ENCODE data around the gene TEC. TPM values are rescaled to one million over a fixed set of nuclear protein-coding genes. Genes with fewer than 3 reads are reported as not detected.
A peak's percentile ranks its signal among the peaks of the same experiment; 100 is the strongest.
"Not testable (repeated sequence)": the region's sequence is repeated elsewhere in the genome, so short reads cannot be mapped to it uniquely, and the experiment has no call there.

TEC gene
- total RNA-seq, result 1 to 10 TPM; 3.6 to 4.2 TPM

DNA sequence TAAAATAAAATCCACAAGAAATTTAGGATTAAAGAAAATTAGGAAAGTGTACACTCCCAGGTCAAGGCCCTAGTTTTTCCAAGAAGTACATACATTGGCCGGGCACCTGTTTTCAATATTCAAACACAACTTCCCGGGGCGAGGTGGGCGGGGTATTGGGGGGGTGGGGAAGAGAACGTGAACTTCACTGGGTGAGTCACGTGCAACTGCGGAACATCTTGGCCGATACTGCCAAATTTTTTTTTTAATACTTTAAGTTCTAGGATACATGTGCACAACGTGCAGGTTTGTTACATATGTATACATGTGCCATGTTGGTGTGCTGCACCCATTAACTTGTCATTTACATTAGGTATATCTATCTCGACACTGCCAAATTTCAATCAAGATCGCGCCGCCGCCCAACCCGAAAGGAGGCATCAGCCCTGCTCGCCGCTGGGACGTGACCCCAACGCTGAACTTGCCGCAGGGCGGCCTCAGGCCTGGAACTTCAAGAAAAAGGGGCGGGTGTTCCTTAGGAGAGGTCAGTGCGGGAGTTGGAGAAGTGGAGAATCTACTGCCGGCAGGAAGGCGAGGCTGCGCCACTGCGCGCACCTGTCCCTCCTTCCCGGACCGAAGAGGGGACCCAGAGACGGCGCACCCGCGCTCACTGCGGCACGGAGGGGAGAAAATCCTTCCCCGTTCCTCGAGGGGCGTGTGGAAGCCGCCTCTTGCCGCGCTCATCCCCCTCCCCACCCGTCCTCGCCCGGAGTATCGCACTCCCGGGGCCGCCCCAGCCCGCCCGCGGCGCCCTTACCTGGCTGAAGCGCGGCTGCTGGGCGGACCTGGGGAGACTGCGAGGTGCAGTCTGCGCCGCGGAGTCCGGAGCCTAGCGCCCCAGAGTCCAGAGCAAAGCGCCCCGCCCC is at the start of gene TEC:
TSS of gene TEC (minus strand) at position 883 of the 905 bp plus-strand sequence. CDS start 41,224 bp downstream, outside the sequence.
- Mint-ChIP-seq H3K36me3 (ENCODE audit: low read depth) (peaks cover 3% of the 10 kb centered on the region), H3K9me3 (no peaks in the 10 kb centered on the region), H3K27me3 (no peaks in the 10 kb centered on the region), H3K4me3 (peak within 1 kb of the TSS; percentile 88), H3K4me1 (ENCODE audit: low read depth) (peaks cover 15% of the 10 kb centered on the region), H3K27ac (peak within 1 kb of the TSS; percentile 90)
- intact Hi-C loops (cut with micrococcal nuclease), result no loop called here
- no peak for TF ChIP-seq CTCF (IDR thresholded peaks at IDR 0.05)
- DNase-seq (peak; percentile 58), ATAC-seq (peak; percentile 43)
- ChIA-PET CTCF (no interaction called here), POLR2A (no interaction called here)

DNA sequence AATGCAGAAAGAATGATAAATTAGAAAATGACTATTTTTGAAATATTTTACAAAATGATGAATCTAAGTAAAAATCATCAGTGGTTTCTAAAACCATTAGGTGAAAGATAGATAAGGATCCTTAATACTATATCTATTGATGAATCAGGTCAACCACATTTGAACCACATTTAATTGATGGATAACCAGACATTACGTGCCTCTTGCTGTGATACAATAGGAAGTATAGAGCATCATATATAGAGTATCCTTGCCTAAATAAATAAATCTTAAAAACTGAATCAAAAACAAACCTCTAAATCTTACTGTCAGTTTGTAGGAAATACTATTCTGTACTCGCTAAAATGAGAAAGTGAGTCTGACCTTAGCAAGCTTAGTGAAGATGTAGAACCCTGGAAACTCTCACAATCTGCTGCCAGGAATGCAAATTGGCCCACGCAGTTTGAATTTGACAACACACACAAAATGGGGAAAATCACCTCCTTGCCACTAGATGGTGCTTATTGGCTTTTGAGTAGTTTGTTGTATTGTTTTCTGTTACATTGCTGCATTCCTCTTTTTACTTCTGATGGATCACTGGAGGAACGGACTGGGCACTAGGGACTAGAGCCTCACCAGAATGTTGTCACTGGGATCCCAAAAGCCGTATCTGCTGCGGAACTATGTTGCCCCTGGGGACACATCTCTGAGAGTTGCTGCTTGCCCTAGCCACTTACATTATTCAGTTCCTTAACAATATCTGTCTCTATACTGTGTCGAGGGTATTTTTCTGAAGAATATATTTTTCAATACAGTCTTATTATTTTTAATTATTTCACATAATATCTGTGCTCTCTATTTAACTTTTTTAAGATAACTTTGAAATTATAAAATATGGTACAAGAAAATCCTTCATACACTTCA is 46.3 kb upstream of the TEC start:
- Mint-ChIP-seq H3K9me3 (no peaks in the 10 kb centered on the region), H3K4me1 (ENCODE audit: low read depth) (peaks cover 6% of the 10 kb centered on the region), H3K36me3 (ENCODE audit: low read depth) (no peaks in the 10 kb centered on the region), H3K4me3 (no peak overlapping the region), H3K27me3 (no peaks in the 10 kb centered on the region), H3K27ac (no peak overlapping the region)
- peak; percentile 77 for TF ChIP-seq CTCF (IDR thresholded peaks at IDR 0.05)
- ChIA-PET CTCF (interaction anchor here (0.8 to 2.0 kb wide), 5 partner anchors 12 to 208 kb away, joined by 3 to 9 read pairs (median 3); no protein-coding TSS in a partner anchor), POLR2A (no interaction called here)
- DNase-seq (peak; percentile 47), ATAC-seq (peak; percentile 72)
- intact Hi-C loops (cut with micrococcal nuclease), result no loop called here

GRCh38 chr4:48314746-48315145 is 45.1 kb upstream of the TEC start:
- H3K27ac Mint-ChIP-seq; DNase-seq; H3K27me3 Mint-ChIP-seq; H3K36me3 Mint-ChIP-seq (ENCODE audit: low read depth); intact Hi-C loops (cut with micrococcal nuclease); H3K4me3 Mint-ChIP-seq; H3K9me3 Mint-ChIP-seq; POLR2A ChIA-PET; H3K4me1 Mint-ChIP-seq (ENCODE audit: low read depth); ATAC-seq: not testable (repeated sequence)
- CTCF ChIA-PET, result interaction anchor here (1.2 to 2.0 kb wide), 3 partner anchors 14 to 187 kb away, joined by 3 to 9 read pairs (median 3); no protein-coding TSS in a partner anchor

DNA sequence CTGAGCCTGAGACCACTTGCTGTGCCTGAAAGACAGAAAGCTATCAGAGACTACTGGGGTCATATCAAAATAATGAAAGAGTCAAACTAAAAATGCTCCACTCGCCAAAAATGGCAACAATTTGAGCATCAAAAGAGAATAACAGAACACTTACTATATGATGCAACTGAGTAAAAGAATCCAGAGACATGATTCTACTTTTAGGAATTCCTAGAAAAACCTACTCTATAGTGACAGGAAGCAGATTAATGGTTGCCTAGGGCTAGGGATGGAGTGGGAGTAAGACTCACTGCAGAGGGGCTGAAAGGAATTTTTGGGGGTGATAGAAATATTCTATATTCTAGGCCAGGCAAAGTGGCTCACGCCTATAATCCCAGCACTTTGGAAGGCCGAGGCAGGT is 42.3 kb upstream of the TEC start:
- no peaks in the 10 kb centered on the region for H3K36me3 Mint-ChIP-seq (ENCODE audit: low read depth)
- POLR2A ChIA-PET, result interaction anchor here (1.0 kb wide), 1 partner anchor 30 kb away, joined by 3 read pairs; the partner anchor contains the start of gene SLAIN2
- peaks cover 6% of the 10 kb centered on the region for H3K4me1 Mint-ChIP-seq (ENCODE audit: low read depth)
- ATAC-seq (no peak), DNase-seq (no peak)
- H3K27ac Mint-ChIP-seq, result no peak overlapping the region
- no peaks in the 10 kb centered on the region for H3K27me3 Mint-ChIP-seq
- TF ChIP-seq CTCF (IDR thresholded peaks at IDR 0.05), result no peak
- no peak overlapping the region for H3K4me3 Mint-ChIP-seq
- no peaks in the 10 kb centered on the region for H3K9me3 Mint-ChIP-seq
- intact Hi-C loops (cut with micrococcal nuclease), result no loop called here
- CTCF ChIA-PET, result interaction anchor here (1.2 to 1.7 kb wide), 2 partner anchors 8 to 164 kb away, joined by 4 read pairs; no protein-coding TSS in a partner anchor

DNA sequence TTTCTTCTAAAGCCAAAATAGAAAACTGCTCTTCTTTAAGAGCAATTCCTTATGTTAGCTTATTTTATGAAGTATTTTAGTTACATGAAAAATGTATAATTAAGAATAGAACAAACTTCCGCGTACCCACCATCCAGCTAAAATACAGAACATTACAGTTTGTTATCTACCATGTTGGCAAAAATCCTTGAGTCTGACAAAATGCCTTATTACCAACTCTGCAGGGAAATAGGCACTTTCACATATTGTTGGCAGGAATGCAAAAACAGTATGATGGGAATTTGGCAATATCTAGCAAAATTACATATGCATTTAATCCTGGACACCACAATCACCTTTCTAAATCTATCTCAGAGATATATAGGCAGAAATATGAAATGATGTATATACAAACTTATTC is 39.3 kb upstream of the TEC start:
- ChIA-PET POLR2A (no interaction called here), CTCF (interaction anchor here (0.6 kb wide), 1 partner anchor 72 kb away, joined by 3 read pairs; no protein-coding TSS in a partner anchor)
- Mint-ChIP-seq H3K27me3 (no peaks in the 10 kb centered on the region), H3K9me3 (no peaks in the 10 kb centered on the region), H3K27ac (no peak overlapping the region), H3K4me3 (no peak overlapping the region), H3K4me1 (ENCODE audit: low read depth) (peaks cover 2% of the 10 kb centered on the region), H3K36me3 (ENCODE audit: low read depth) (no peaks in the 10 kb centered on the region)
- intact Hi-C loops (cut with micrococcal nuclease), result no loop called here
- no peak for DNase-seq
- TF ChIP-seq CTCF (IDR thresholded peaks at IDR 0.05), result no peak
- ATAC-seq, result no peak
